T-helper 2 cell (primary cell): ENCODE data around the gene AKAP9.
A peak's percentile ranks its signal among the peaks of the same experiment; 100 is the strongest.
"Not testable (repeated sequence)": the region's sequence is repeated elsewhere in the genome, so short reads cannot be mapped to it uniquely, and the experiment has no call there.

ENCODE experiments used
- DNase-seq, 5 experiments: peaks; one replicate each; pipeline versions ENCODE4 v3.0.0 to v3.0.0-alpha.2; 2012 to 2022

The AKAP9 gene

DNA sequence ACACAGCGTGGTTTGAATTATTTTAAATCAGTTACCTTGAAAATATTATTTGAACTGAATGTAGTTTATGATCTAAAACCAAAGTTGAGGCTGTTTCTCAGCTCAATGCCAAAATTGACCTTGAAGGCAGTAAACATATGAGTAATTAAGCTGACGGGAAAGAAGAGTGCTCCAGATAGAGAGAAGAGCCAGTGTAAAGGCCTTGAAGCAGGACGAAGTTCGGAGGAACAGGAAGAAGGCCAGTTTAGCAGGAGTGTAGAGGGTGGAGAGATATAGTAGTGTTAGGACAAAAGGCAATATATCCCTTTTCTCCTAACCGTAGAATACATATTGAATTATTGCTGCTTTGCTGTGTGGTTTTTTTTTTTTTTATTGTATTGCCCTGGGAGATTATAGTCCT lies 130.4 kb downstream of the AKAP9 start:
- no peak for DNase-seq

DNA sequence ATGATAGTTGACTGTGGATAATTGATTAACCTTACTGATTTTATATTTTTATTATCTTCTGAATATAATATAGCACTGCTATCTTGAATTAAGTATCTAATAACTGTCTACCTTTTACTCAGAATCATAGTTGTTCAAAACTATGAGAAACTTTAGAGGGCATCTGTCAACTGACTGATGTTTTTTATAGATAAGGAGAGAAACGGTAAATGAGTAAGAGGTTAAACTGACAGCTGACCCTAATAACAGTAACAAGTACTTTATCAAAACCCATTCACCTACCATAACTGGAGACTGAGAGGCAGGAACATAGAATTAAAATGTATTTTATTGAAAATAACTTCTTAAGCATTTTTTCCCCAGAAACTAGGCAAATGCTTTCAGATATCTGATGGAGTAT lies 131.5 kb downstream of the AKAP9 start:
- peak in 1 of 5 experiments; percentile 25 for DNase-seq

DNA sequence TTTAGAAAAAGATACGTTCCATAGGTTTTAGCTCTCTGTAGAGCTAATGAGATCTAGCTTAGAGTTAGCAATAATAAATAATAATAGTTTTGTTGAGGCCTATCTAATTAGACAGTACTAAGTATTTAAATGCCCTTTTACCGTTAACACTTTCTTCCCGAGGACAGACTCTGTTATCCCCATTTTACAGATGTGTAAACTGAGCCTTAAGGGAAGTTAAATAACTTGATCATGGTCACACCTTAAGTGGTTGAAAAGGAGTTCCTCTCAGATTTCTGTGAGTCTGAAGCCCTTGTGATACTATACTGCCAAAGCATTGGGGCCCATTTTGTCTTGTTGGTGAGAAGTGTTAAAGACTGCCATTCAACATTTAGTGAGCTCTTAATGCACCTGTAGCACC lies 132.0 kb downstream of the AKAP9 start:
- no peak for DNase-seq

DNA sequence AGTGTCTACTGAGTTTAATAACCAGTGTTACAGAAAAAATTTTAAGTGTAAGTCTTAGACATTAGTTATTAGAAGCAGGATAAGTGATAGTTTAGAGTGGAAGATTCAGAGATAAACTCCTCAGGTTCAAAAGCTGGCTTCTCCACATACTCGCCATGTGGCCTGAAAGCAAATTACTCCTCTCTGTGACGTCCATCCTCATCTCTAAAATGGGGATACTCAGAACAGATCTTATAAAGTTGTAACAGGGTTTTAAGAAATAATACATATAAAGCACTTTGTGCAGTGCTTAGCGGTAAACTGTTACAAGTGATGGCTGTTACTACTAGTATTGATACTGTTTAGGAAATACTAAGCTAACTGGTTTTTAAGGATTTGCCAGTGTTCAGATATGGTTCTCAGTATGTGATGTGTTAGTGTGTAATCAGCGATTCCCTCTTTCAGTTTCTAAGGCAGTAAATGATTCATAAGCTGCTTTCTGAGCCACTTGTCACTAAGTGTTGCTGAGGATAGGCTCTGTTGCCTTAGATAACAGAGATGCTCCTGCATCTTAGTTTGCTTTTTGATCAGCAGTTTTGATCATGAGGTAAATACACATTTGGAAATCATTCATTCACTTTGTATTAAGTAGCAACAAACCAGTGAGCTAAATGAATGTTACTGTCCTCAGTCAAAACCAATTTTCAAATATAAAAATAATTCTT lies 134.9 kb downstream of the AKAP9 start:
- peak in 1 of 5 experiments; percentile 56 for DNase-seq

DNA sequence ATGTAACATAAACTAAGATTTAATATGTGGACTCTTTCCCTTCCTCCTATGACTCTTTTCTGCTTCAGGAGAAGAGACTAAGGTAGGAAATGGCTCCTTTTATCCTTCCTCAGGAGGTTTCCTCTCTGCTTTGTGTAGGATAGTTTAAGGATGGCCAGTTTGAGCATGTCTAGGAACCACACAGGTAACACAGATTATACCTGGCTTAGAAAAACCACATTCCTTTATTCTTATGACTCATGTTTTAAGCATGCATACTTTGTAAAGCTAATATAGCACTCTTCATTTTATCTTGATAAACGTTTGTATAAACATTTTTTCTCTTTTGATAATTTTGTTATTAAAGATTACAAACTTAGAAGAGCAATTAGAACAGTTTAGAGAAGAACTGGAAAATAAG lies 135.8 kb downstream of the AKAP9 start:
- no peak for DNase-seq

DNA sequence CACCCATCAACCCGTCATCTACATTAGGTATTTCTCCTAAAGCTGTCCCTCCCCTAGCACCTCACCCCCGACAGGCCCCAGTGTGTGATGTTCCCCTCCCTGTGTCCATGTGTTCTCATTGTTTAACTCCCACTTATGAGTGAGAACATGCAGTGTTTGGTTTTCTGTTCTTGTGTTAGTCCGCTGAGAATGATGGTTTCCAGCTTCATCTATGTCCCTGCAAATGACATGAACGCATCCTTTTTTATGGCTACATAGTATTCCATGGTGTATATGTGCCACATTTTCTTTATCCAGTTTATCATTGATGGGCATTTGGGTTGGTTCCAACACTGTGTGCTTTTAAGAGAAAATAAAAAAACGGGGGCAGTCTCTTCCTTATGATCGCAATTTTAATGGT lies 143.3 kb downstream of the AKAP9 start:
- DNase-seq = not testable (repeated sequence)

DNA sequence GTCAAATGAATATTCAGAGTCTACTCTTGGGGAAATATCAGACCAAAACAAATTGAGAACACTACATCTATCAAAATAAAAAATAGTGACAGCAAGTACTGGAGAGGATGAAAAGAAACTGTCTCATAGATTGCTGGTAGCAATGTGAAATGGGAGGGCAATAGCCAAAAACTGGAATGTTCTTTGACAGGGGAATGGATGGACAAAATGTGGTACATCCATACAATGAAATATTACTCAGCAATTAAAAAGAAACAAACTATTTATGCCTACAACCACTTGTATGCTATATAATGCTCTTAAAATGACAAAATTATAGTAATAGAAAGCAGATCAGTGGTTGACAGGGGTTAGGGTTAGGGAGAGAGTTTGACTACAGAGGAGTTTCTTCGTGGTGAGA lies 147.6 kb downstream of the AKAP9 start:
- no peak for DNase-seq

DNA sequence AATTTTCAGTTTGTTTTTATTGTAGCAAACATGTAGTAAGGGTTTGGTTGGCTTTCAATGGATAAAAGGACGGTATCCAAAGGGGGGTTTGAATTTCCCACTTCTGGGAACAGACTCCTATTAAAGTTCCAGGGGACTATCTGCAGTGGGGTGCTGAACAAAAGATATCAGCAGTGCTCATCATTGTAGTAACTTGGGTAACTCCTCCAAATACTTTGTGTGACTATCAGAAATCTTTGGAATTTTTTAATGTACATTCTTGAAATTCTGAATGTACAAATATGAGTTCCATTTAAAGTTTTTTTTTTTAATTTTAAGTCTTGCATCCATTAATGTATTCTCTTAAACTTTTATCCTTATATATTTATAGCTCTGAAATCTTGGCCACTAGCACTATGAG lies 151.5 kb downstream of the AKAP9 start:
- DNase-seq = no peak

DNA sequence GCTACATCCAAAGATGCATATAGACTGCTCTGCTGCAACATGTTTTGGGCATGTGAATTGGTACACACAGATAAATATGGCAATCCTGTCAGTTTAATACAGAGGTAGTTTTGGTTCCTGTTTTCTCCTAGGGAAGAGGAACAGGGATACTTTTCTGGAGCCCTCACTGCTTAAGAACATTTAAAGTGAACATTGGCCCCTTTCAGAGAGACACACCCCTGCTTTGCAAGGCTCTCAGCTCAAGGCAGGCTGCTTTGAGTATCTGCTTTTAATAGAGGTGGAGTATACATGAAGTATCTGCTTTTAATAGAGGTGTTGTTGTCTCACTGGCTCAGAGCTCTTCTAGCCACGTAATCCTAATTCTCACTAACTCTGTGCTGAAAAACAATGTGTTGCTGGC lies 154.7 kb downstream of the AKAP9 start:
- DNase-seq = no peak

DNA sequence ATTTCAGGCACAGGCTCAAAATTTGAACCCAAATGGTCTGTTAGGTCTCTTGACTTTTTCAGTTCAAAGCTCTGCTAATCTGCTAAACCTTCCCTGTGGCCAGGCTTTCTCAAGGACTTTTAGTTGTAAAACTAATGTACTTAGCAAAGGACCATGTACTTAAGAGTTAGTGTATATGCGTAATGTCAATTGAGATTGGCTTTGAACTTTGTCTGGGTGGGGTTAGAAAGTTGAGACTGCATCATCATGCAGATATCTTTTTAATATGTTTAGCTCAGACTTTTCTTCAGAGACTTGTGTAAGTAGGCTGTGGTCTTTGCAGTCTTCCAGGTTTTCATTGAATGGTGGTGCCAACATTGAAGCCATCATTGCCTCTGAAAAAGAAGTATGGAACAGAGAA lies 159.9 kb downstream of the AKAP9 start:
- DNase-seq = no peak

DNA sequence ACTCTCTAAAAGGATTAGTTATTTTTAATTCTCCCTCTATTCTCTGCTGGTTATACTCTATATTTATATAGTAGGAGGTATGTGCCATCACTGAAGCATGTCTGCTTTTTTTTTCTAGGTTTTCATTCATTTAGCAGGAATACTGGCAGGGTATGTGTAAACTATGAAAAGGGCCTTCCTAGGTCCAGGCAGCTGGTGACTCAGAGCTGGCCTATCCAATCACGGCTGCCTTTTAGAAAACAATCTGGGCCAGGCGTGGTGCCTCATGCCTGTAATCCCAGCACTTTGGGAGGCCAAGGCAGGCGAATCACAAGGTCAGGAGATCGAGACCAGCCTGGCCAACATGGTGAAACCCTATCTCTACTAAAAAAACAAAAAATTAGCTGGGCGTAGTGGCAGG lies 162.2 kb downstream of the AKAP9 start:
- DNase-seq = not testable (repeated sequence)

DNA sequence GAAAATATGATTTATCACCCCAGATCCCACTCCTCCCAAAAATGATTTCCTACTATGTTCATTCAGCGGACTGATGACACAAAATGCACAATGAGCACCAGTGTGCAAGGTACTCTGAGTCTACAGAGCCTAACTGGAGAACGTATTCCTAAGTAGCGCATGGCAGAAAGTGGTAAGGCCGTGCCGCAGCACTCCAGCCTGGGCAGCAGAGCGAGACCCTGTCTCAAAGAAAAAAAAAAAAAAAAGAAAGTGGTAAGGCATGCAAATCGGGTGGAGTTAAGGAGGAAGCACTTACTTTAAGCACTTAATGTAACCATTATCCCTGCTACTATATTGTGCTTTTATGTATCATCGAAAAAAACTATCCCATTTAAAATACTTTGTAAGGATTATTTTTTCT lies 168.2 kb downstream of the AKAP9 start:
- no peak for DNase-seq

DNA sequence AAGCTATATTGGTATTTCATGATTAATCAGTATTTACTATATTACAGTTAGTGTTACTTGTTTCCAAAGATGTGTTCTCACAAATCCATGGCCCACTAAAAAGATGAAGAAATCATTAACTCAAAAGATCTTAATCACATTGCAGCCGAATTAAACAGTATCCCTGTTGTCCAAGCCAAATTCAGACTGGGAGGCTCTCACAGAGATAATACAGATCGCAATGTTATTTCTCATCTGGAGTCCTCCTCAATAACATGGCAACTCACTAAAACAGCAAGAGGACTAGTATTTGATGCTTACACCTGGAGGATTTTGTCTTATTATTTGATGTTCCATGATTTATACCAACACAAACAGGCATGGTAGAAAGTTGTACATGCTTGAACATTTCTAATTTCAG lies 170.2 kb downstream of the AKAP9 start:
- no peak for DNase-seq

DNA sequence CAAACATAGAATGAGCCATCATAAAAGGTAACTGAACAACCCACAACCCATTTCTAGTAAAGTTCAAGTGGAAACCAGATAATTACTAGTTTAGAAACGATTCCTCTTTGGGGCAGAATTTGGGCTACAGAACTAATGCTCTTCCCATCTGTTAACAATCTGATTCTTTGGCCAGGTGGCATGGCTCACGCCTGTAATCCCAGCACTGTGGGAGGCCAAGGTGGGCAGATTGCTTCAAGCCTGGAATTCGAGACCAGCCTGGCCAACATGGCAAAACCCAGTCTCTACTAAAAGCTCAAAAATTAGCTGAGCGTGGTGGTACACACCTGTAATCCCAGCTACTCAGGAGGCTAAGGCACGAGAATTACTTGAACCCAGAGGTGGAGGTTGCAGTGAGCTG lies 175.2 kb downstream of the AKAP9 start:
- DNase-seq = no peak

DNA sequence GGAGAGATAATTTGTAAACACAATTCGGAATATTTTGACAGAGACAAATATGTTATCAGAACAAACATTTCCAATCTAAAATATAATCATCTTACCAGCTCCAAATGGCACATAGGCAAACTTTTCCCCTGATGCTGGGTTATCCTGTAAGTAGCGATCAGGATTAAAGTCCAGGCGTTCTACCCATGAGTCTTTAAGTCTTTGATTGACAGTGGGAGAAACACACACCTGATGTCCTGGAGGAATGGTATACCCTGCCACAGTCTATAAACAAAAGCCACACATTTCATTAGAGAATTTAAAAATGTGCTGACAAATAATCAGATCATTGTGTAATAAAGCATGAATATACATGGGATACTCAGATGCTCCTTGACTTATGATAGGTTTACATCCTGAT lies 176.3 kb downstream of the AKAP9 start:
- DNase-seq = no peak

DNA sequence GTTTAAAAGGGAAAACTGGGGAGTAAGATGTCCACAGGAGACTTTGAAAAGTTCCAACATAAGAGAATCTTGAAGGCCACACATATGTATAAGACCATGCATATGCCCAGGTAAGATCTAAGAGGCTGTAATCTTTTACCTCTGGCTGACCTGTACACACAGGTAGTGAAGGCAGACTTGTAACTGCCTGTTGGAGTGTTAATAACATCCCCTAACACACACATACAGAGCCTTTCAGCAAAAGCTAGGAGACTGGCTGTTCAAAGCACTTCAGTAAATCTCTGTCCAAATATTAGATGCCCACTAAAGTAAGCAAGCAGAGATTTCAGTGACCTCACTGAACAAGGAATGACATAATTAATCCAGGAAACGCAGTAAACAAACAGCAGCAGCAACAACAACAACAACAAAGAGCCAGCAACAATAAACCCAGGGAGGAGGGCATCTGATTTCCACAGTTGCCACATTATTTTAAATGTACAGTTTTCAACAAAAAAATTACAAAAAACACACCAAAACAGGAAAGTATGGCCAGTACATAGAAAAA lies 178.6 kb downstream of the AKAP9 start:
- no peak for DNase-seq

DNA sequence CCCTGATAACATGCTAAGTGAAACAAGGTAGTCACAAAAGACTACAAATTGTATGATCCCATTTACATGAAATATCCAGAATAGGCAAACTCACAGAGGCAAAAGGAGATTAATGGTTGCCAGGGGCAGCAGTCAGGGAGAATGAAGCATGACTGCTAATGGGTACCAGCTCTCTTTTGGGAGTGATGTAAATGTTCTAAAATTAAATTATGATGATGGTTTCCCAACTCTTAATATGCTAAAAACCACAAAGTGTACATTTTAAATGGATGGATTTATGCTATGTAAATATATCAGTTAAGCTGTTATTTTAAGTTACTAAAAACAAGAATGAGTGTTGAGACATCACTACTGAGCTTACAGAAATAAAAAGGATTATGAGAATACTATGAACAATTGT lies 181.0 kb downstream of the AKAP9 start:
- DNase-seq = no peak

DNA sequence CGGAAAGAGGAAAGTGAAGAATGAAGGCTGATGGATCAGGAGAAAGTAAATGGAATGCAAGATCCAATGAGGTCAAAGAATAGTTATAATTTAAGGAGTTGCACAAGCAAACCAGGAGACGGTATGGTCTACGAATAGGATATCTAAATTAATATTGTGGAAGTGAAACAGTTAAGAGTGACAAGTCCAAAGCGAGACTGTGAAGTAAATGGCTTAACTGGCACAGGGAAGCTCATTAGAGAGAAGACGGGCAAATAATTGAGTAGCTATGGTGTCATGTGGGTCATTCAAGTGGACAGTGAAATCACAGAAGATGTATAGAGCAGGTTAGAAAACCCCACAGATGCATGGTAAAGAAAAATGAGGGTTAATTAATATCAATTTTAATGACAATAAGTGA lies 190.4 kb downstream of the AKAP9 start:
- DNase-seq = no peak

DNA sequence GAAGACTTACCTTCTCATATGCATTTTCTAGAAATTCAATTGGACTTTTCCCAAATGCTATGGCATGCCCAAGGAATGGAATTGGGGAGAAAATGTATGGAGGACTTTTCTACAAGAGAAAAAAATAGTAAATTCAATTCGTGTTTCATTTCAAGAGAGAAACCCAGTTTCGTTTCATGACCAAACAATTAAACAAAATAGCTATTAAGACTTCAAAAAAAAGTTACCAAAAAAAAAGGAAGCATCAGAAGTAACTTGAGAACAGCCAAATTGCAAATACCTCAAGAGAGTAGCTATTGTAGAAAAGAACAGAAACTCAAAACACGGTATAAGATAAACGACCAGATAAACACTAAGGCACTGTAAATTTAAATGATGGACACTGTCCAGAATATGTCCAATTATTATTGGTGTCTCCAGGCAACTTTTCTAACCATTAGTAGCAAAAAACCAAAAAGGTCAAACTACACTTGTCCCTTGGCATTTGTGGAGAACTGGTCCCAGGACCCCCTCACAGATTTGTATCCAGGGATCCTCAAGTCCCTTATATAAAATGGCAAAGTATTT lies 191.2 kb downstream of the AKAP9 start:
- no peak for DNase-seq

DNA sequence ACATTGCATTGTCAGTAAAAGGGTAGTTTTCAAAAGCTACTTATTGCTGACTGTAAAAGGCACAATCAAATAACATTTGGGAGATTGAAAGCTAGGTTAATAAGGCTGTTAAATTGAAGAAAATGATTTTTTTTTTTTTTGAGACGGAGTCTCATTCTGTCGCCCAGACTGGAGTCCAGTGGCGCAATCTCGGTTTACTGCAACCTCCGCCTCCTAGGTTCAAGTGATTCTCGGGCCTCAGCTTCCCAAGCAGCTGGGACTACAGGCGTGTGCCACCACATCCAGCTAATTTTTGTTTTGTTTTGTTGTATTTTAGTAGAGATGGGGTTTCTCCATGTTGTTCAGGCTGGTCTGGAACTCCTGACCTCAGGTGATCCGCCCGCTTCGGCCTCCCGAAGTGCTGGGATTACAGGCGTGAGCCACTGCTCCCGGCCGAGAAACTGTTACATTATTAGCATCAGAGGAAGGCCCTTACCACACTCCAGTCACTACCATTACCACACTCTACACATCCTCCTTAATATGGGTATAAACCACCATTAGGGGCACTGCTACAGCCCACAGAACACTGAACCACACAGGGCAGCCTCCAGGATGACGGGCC lies 192.6 kb downstream of the AKAP9 start:
- DNase-seq = no peak

DNA sequence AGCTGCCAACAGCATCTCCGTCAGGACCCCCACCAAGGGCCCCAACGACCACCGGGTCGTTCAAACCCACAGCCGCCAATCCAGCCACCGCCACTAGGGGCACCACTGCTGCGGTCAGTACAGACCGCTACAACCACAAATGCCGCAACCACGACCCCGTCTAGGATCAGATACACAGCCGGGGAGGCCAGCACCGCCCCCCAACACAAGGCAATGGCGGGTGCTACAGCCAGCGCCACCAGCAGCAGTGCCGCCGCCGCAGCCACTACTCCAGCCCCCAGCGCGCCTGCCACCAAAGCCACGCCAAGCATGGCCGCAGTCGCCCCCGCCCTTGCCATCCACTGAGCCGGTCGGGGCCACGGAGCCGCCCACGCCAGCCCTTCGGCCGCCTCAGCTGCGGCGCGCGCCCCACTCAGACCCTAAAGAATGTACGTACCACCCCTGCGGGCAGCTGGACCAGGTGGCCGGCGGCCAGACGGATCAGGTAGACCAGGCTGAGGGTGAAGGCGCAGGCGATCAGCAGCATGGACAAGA lies 193.1 kb downstream of the AKAP9 start:
- DNase-seq = peak; percentile 26 to 78 (median 52)

DNA sequence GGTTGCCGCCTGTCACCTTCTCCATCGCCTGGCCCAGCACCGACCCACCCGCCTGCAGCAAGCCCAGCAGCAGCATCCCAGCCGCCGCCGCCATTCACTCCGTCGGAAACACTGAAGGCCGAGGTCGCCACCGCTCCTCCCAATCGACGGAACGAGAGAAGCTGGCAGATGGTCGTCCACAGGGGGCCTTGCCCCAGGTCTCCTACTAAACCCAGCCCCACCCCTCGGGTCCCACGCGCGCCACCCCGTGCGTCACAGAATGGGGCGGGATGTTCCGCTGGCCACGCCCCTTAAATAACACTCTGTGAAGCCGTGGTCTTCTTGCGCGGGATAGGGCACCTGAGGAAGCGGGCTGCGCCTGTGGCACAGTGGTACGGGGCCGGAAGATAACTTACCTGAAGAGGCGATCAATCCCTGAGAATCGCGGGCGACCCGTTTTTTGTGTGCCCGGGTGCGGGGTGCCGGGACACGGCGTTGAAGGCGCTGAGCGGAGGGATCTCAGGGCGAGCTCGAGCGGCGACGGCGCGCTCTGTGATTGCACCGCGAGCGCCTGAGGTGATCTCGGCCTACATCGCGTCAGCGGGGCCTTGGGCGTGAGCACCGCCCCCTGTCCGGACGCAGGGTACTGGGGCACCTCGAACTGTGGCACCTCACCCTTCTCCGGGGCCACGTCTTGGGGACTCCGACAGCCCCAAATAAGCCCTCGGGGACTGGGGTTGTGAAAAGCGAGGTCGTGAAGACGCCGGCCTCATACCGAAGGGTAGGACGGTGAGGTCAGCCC lies 193.8 kb downstream of the AKAP9 start, which contains the start of gene CYP51A1:
Gene CYP51A1 (minus strand): TSS at position 207 of the 781 bp plus-strand sequence. CDS start 113 bp downstream, at position 94.
- peak; percentile 84 to 97 (median 91) for DNase-seq
